Neural cell (in vitro differentiated cells): Measurements from ENCODE around the gene CUL2. TPM values are rescaled to one million over a fixed set of nuclear protein-coding genes. Genes with fewer than 3 reads are reported as not detected.

ENCODE experiments used
- H2AFZ ChIP-seq: fragments of 200-600, 300-800 bp; sonication (generic), shearing (Covaris generic); 2 replicates; pipeline ENCODE4 v1.6.0; 2014; ENCODE audit warnings: low read depth, mild to moderate bottlenecking, antibody characterized with exemption, low read length, moderate library complexity
- H3F3A ChIP-seq: fragments of 200-600 bp; shearing (Covaris generic); 2 replicates; pipeline ENCODE4 v1.6.1; 2016; ENCODE audit warnings: mild to moderate bottlenecking, moderate library complexity, mixed read lengths, antibody characterized with exemption, low read length; ENCODE audit not compliant: insufficient read depth, poor library complexity, severe bottlenecking
- H3K27ac ChIP-seq: fragments of 200-600, 300-800 bp; sonication (generic), shearing (Covaris generic); 2 replicates; pipeline ENCODE4 v1.5.1; 2014; ENCODE audit warnings: mild to moderate bottlenecking, low read length, moderate library complexity
- H3K27me3 ChIP-seq: fragments of 300-800, 200-600 bp; sonication (generic), shearing (Covaris generic); 2 replicates; pipeline ENCODE4 v1.6.0; 2014; ENCODE audit warnings: mild to moderate bottlenecking, low read depth, low read length, moderate library complexity; ENCODE audit not compliant: insufficient read depth
- H3K36me3 ChIP-seq: fragments of 300-800, 200-600 bp; sonication (generic), shearing (Covaris generic); 2 replicates; pipeline ENCODE4 v1.5.1; 2014; ENCODE audit warnings: mild to moderate bottlenecking, antibody characterized with exemption, low read length, moderate library complexity; ENCODE audit not compliant: insufficient read depth
- H3K4me2 ChIP-seq: fragments of 300-800, 200-600 bp; sonication (generic), shearing (Covaris generic); 2 replicates; pipeline ENCODE4 v1.6.0; 2014; ENCODE audit warnings: mild to moderate bottlenecking, low read length
- H3K4me3 ChIP-seq: fragments of 300-800, 200-600 bp; sonication (generic), shearing (Covaris generic); 2 replicates; pipeline ENCODE4 v1.5.1; 2014; ENCODE audit warnings: mild to moderate bottlenecking, low read length, moderate library complexity
- H3K79me2 ChIP-seq: fragments of 200-600 bp; shearing (Covaris generic); replicated peaks from 2 replicates; pipeline ENCODE4 v1.6.0; 2014; ENCODE audit warnings: mild to moderate bottlenecking, low read length, moderate library complexity; ENCODE audit not compliant: insufficient read depth
- H3K9ac ChIP-seq: fragments of 300-800, 200-600 bp; sonication (generic), shearing (Covaris generic); 2 replicates; pipeline ENCODE4 v1.6.1; 2016; ENCODE audit warnings: mild to moderate bottlenecking, low read length, mixed read lengths
- H3K9me2 ChIP-seq: fragments of 200-600 bp; shearing (Covaris generic); 2 replicates; pipeline ENCODE4 v1.6.1; 2016; ENCODE audit warnings: mild to moderate bottlenecking, low read length, mixed read lengths; ENCODE audit not compliant: insufficient read depth
- H3K9me3 ChIP-seq: fragments of 200-600, 300-800 bp; sonication (generic), shearing (Covaris generic); 2 replicates; pipeline ENCODE4 v1.6.1; 2016; ENCODE audit warnings: mild to moderate bottlenecking, mixed run types, low read length, moderate library complexity, mixed read lengths
- H4K20me1 ChIP-seq: fragments of 200-600 bp; shearing (Covaris generic); 2 replicates; pipeline ENCODE4 v1.6.1; 2016; ENCODE audit warnings: mild to moderate bottlenecking, mixed run types; ENCODE audit not compliant: insufficient read depth
- CTCF ChIP-seq: fragments of 450-650 bp; IDR thresholded peaks from 2 replicates; pipeline ENCODE4 v1.5.1; 2014; ENCODE audit warnings: antibody characterized with exemption, mild to moderate bottlenecking, moderate library complexity; ENCODE audit not compliant: poor library complexity, severe bottlenecking
- EP300 ChIP-seq: fragments of 450-650 bp; conservative IDR thresholded peaks from 2 replicates; pipeline ENCODE4 v1.6.1; 2014; ENCODE audit warnings: antibody characterized with exemption, mild to moderate bottlenecking, moderate library complexity; ENCODE audit not compliant: poor library complexity, severe bottlenecking
- EZH2 ChIP-seq: fragments of 200-600, 300-800 bp; shearing (Covaris generic), sonication (generic); IDR thresholded peaks from 2 replicates; pipeline ENCODE4 v1.6.1; 2014; ENCODE audit warnings: antibody characterized with exemption, low read length, borderline replicate concordance, mild to moderate bottlenecking; ENCODE audit not compliant: insufficient read depth, poor library complexity, severe bottlenecking
- MXI1 ChIP-seq: fragments of 450-650 bp; conservative IDR thresholded peaks from 2 replicates; pipeline ENCODE4 v1.6.1; 2014; ENCODE audit warnings: antibody characterized with exemption, mild to moderate bottlenecking; ENCODE audit not compliant: poor library complexity, severe bottlenecking
- POLR2AphosphoS5 ChIP-seq: IDR thresholded peaks from 2 replicates; pipeline ENCODE4 v1.6.1; 2012
- RAD21 ChIP-seq: fragments of 450-650 bp; conservative IDR thresholded peaks from 2 replicates; pipeline ENCODE4 v1.6.1; 2014; ENCODE audit warnings: antibody characterized with exemption, mild to moderate bottlenecking, moderate library complexity
- REST ChIP-seq: IDR thresholded peaks from 2 replicates; pipeline ENCODE4 v1.6.1; 2012; ENCODE audit warnings: borderline replicate concordance
- SMC3 ChIP-seq: fragments of 450-650 bp; conservative IDR thresholded peaks from 2 replicates; pipeline ENCODE4 v1.6.1; 2014; ENCODE audit warnings: antibody characterized with exemption, mild to moderate bottlenecking, moderate library complexity; ENCODE audit not compliant: poor library complexity
- TAF1 ChIP-seq: IDR thresholded peaks from 2 replicates; pipeline ENCODE4 v1.6.1; 2012; ENCODE audit warnings: low read depth
- polyA plus RNA-seq: library from polyadenylated mRNA; depleted of rRNA; stranded (reverse); fragments of >200 nt; gene quantifications from 2 replicates; pipeline ENCODE4 v1.2.3, GENCODE V29; 2014

Gene CUL2
- polyA plus RNA-seq, 1 donor from 2014 or later, result 40.5 TPM

GRCh38 chr10:35132727-35133126 is 42.6 kb upstream of the CUL2 start:
- no peak overlapping the region for H3K4me2 ChIP-seq
- no peak overlapping the region for H2AFZ ChIP-seq
- H3F3A ChIP-seq, result no peaks in the 10 kb centered on the region
- no peaks in the 10 kb centered on the region for H3K27me3 ChIP-seq
- no peak overlapping the region for H3K4me3 ChIP-seq
- no peaks in the 10 kb centered on the region for H4K20me1 ChIP-seq
- no peak overlapping the region for H3K9ac ChIP-seq
- H3K27ac ChIP-seq, result no peak overlapping the region
- H3K9me3 ChIP-seq, result no peaks in the 10 kb centered on the region
- no peaks in the 10 kb centered on the region for H3K9me2 ChIP-seq
- H3K36me3 ChIP-seq, result no peaks in the 10 kb centered on the region
- TF ChIP-seq POLR2AphosphoS5, result no peak
- no peak for TF ChIP-seq CTCF
- TF ChIP-seq REST, result no peak
- no peak for TF ChIP-seq MXI1
- no peak for TF ChIP-seq RAD21
- no peak for TF ChIP-seq TAF1
- TF ChIP-seq EP300, result no peak
- H3K79me2 ChIP-seq, result peaks cover 23% of the 10 kb centered on the region

- no peaks in the 10 kb centered on the region for H3K27me3 ChIP-seq
- peaks cover 23% of the 10 kb centered on the region for H3K79me2 ChIP-seq
- H3K9me3 ChIP-seq, result no peaks in the 10 kb centered on the region
- H3K4me2 ChIP-seq, result no peak overlapping the region
- TF ChIP-seq POLR2AphosphoS5, result no peak
- TF ChIP-seq CTCF, result no peak
- TF ChIP-seq EP300, result no peak
- TF ChIP-seq MXI1, result no peak
- no peak for TF ChIP-seq SMC3
- TF ChIP-seq REST, result no peak
- no peak for TF ChIP-seq EZH2
- TF ChIP-seq RAD21, result no peak
- TF ChIP-seq TAF1, result no peak
- H4K20me1 ChIP-seq, result no peaks in the 10 kb centered on the region
- H3K4me3 ChIP-seq, result peak overlapping the region; percentile 13
- H3K27ac ChIP-seq, result no peak overlapping the region
- H2AFZ ChIP-seq, result no peak overlapping the region
- no peaks in the 10 kb centered on the region for H3F3A ChIP-seq
- H3K36me3 ChIP-seq, result no peaks in the 10 kb centered on the region
- H3K9ac ChIP-seq, result no peak overlapping the region
- no peaks in the 10 kb centered on the region for H3K9me2 ChIP-seq
These were observed 40.5 kb upstream of the CUL2 start for GRCh38 chr10:35130663-35131062.
